GM12865 (cell line): Measurements from ENCODE around the gene PIGP.
"Not testable (repeated sequence)": the region's sequence is repeated elsewhere in the genome, so short reads cannot be mapped to it uniquely, and the experiment has no call there.

Experiments used
- DNase-seq: peaks from one replicate; pipeline ENCODE4 v3.0.0; 2010; ENCODE audit warnings: low read depth
- H3K4me3 ChIP-seq: 2 replicates; pipeline ENCODE4 v1.5.1; 2011; ENCODE audit warnings: mild to moderate bottlenecking, low read depth, low read length, control low read depth
- TF ChIP-seq, protein P1 (sequence below): IDR thresholded peaks from 2 replicates; pipeline ENCODE4 v1.5.1; 2011; ENCODE audit warnings: low read length, control low read depth, low read depth, inconsistent platforms; ENCODE audit not compliant: insufficient read depth; ENCODE audit errors: missing control alignments

Gene PIGP

DNA sequence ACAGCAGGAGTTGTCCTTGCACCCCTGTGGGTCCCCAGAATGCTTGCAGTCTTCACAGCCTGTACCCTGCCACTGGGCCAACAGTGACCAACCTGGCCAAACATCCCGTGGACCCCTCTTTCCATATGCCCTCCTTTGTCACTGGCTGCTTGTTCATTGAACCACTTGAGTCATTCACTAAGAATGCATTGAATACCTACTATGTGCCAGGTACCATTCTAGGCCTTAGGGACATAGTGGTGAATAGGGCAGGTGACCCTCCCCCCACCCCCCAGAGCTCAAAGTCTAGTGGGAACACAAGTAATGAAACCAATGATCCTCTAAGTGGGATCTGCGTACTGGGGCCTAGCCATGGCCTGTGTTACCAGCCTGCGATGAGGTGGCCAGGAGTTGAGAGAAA lies 28.2 kb downstream of the PIGP start:
- TF ChIP-seq, protein P1, sequence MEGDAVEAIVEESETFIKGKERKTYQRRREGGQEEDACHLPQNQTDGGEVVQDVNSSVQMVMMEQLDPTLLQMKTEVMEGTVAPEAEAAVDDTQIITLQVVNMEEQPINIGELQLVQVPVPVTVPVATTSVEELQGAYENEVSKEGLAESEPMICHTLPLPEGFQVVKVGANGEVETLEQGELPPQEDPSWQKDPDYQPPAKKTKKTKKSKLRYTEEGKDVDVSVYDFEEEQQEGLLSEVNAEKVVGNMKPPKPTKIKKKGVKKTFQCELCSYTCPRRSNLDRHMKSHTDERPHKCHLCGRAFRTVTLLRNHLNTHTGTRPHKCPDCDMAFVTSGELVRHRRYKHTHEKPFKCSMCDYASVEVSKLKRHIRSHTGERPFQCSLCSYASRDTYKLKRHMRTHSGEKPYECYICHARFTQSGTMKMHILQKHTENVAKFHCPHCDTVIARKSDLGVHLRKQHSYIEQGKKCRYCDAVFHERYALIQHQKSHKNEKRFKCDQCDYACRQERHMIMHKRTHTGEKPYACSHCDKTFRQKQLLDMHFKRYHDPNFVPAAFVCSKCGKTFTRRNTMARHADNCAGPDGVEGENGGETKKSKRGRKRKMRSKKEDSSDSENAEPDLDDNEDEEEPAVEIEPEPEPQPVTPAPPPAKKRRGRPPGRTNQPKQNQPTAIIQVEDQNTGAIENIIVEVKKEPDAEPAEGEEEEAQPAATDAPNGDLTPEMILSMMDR: no peak
- no peak for DNase-seq
- H3K4me3 ChIP-seq: no peak overlapping the region

- no peak overlapping the region for H3K4me3 ChIP-seq
- DNase-seq: no peak
- TF ChIP-seq, protein P1: no peak
These were observed 29.1 kb downstream of the PIGP start for GRCh38 chr21:37043818-37044217.

DNA sequence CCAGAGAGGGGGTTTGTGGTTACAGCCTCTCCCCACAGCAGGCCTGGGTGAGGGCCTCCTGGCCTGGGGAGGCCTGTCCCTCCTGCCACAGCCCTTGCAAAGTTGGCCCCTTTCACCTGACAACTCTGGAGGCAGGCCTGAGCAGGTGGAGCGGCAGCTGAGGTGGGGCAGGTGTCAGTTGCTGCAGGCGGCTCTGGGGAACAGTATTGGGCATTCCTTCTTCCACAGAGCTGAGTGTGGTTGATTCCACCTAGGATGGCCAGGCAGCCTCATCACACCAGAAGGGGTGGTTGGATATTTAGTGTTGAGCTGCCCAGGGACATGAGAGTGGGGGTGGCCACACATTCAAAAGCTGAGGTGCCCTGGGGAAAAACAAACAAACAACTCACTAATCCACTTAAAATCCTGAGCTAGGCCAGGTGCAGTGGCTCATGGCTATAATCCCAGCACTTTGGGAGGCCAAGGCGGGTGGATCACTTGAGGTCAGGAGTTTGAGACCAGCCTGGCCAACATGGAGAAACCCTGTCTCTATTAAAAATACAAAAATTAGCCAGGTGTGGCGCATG lies 31.1 kb downstream of the PIGP start:
- H3K4me3 ChIP-seq: no peak overlapping the region
- TF ChIP-seq, protein P1: no peak
- no peak for DNase-seq

- H3K4me3 ChIP-seq: no peak overlapping the region
- DNase-seq: no peak
- TF ChIP-seq, protein P1: no peak
These were observed 32.7 kb downstream of the PIGP start for GRCh38 chr21:37040212-37040611.

- DNase-seq: no peak
- TF ChIP-seq, protein P1: no peak
These were observed 33.3 kb downstream of the PIGP start for GRCh38 chr21:37039411-37040075.

DNA sequence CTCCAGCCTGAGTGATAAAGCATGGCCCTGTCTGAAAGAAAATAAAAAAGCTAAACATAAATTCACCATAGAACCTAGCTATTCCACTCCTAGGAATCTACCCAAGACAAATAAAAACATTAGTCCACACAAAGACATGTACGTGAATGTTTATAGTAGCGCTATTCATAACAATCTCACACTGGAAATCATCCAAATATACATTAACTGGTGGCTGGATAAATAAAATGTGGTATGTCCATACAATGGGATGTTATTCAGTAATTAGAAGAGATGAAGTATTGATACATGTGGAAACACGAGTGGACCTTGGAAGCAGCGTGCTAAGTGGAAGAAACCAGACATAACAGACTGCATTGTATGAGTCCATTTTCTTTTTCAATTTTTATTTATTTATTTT lies 36.7 kb downstream of the PIGP start:
- H3K4me3 ChIP-seq: no peak overlapping the region
- TF ChIP-seq, protein P1: no peak
- DNase-seq: no peak

More at GRCh38 chr21:37039411-37040075, 33.3 kb downstream of the PIGP start:
- no peak overlapping the region for H3K4me3 ChIP-seq

- not testable (repeated sequence) for DNase-seq, H3K4me3 ChIP-seq
These were observed 38.5 kb downstream of the PIGP start for GRCh38 chr21:37034394-37034793.
